Measurements from ENCODE around the gene THAP7.
A peak's percentile ranks its signal among the peaks of the same experiment; 100 is the strongest.

Gene THAP7

DNA sequence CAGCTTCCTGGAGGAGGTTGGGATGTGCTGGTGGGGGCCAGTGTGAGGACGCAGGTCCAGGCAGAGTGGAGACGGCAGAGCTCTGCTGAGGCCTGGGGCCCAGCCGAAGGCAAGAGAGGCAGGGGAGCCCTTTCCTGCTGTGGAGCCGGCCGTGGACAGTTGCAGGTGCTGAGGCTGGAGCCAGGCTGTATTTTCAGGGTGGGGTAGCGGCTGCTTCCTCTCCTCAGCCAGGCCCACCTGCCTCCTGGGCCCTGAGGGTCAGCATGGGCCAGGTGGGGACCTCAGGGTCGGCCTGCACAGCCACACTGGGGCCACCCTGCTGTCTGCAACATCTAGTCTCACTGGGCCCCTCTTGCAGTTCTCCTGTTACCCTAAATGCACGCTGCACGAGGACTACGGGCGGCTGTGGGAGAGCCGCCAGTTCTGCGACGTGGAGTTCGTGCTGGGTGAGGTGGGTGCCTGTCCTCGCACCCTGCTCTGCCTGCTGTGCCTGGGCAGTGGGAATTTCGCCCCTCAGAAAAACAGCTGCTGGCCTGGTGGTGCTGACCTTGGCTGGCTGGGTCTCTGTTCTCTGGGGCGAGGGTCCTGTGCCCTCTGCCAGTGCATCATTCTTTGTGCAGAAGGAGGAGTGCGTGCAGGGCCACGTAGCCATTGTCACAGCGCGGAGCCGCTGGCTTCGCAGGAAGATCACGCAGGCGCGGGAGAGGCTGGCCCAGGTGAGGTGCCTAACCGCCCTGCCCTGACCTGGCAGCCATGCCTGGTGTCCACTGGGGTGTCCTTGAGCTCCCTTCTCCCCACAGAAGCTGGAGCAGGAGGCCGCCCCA is 8.4 kb downstream of the THAP7 start:
- DNase-seq (ENCODE audit: low spot score) = no peak

GRCh38 chr22:20992456-20993303 is 9.2 kb downstream of the THAP7 start:
- DNase-seq (ENCODE audit: low spot score) = peak; percentile 65

DNA sequence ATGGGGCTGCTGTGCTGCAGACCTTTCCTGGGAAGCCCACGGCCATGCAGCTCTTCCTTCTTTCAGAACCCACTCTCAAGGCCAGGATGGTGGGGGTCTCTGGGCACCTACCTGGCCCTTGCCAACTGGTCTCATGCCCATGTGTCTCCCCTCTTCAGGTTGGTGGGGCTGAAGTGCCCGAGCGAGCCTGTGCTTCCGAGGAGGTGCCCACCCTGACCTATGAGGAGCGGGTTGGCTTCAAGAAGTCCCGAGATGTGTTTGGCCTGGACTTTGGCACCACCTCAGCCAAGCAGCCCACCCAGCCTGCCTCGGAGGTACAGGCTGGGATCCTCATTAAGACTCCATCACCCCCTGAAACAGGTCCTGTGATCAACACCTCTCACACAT is 9.9 kb downstream of the THAP7 start:
- no peak for DNase-seq (ENCODE audit: low spot score)

DNA sequence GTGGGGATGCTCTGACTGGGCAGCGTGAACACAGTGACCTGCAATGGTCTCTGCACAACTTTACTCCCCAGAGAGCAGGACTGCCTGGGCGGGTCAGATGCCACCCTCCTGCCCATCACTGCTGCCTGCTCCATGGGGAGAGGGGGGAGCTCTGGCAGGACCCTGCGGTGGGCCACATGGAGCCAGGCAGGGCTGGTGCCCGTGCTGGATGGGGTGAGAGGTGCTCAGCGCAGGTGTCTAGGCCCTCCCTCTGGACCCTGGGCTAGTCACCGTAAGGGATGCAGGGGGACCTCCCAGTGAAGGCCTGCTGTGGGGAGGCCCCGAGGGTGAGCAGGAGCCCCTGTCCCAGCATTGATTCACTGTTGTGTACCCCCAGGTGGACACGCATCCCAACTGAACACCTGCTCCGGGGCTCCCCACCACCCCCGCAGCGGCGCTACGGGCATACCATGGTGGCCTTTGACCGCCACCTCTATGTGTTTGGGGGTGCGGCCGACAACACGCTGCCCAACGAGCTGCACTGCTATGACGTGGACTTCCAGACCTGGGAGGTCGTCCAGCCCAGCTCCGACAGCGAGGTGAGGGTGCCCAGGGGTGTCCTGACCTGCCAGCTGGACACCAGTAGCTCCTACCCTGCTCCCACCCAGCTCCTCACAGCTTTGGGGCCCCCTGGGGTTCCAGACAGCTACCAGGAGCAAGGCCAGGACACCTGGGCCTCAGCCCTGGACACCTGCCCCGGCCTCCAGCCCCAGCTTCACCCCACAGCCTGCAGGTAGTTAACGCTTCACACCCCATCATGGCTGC is 10.5 kb downstream of the THAP7 start:
- DNase-seq (ENCODE audit: low spot score) = no peak

- DNase-seq (ENCODE audit: low spot score) = no peak
Observed at GRCh38 chr22:20990184-20991180, 11.4 kb downstream of the THAP7 start.

- DNase-seq (ENCODE audit: low spot score) = no peak
Observed at GRCh38 chr22:20989323-20990138, 12.4 kb downstream of the THAP7 start.

GRCh38 chr22:20988573-20989322 is 13.2 kb downstream of the THAP7 start:
- DNase-seq (ENCODE audit: low spot score) = no peak

DNA sequence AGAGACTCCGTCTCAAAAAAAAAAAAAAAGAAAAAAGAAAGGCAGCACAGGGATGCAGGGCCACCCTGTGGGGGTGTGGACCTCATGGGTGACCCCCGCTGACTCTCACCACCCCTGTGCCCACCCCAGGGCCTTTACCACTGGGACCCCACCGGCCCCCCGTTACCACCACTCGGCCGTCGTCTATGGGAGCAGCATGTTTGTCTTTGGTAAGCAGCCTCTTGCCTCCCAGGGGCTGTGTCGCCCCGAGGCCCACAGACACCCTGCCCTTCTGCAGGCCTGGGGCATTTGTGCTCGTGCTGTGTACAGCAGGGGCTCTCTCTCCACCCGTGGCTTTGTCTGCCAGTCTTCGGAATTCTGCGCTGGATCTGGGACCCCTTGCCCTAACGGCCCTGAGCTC is 14.5 kb downstream of the THAP7 start:
- no peak for DNase-seq (ENCODE audit: low spot score)

GRCh38 chr22:20986365-20986764 is 15.6 kb downstream of the THAP7 start:
- no peak for DNase-seq (ENCODE audit: low spot score)

DNA sequence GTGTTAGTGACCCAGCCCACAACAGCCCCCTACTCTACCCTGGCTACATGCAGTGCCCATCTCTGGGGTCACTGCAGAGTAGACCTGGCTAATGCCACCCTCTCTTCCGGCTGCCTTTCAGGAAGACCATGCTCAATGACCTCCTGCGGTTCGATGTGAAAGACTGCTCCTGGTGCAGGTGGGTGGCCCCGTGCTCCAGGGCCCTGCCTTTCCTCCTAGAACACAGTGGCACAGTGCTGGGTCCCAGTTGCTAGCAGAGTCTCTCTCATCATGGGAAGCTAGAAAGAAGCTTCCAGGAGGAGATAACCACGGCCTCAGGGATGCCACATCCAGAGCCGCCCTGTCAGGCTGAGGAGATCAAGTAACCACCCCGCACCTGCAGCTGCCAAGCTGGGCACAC is 16.2 kb downstream of the THAP7 start:
- no peak for DNase-seq (ENCODE audit: low spot score)

- DNase-seq (ENCODE audit: low spot score) = no peak
Observed at GRCh38 chr22:20983081-20983771, 18.7 kb downstream of the THAP7 start.

DNA sequence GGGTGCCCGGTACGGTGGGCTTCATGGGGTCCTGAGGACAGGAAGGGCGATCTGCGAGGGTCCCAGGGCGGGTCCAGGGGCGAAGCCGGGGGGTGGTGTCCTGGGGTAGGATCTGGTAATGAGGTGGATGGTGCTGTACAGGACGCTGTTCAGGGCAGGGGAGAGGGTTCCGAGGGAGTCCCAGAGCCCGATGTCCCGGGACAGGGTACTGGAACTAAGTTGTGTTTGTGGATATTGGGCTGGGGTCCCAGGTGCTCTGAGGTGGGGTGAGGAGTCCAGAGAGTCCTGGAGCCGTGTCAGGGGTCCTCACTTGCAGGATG is 19.4 kb downstream of the THAP7 start:
- no peak for DNase-seq (ENCODE audit: low spot score)

DNA sequence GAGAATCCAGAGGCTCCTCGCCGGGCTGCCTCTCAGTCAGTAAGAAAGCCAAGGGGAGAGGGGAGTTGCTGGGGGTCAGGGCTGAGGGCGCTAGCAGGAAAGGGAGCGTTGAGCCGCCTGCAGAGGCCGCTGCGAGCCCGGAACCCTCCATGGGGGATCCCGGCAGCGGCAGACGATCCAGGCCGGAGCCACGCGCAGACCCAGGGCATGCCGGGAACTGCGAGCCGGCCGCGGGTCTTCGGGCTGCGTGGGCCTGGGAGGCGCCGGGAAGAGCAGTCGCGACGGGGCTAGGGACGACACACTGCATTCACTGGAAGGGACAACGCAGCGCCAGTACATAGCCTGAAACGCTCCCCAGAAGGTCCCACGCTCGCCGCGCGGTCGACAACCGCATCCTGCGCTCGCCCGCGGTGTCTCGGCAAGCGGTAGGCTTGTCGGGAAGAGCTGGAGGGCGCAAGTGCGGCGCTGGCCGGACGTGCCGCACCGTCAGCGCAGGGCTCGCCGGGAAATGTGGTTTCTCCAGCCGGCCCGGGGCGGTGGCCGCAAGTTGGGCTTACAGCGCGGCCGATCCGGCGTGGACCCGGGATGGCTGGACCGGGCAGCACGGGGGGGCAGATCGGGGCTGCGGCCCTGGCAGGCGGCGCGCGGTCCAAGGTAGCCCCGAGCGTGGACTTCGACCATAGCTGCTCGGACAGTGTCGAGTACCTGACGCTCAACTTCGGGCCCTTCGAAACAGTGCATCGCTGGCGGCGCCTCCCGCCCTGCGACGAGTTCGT is 19.9 kb downstream of the THAP7 start, which contains the start of gene LZTR1:
Gene LZTR1 (plus strand): TSS at position 511 of the 776 bp plus-strand sequence. CDS start 75 bp downstream, at position 586.
- DNase-seq (ENCODE audit: low spot score) = peak; percentile 81

DNA sequence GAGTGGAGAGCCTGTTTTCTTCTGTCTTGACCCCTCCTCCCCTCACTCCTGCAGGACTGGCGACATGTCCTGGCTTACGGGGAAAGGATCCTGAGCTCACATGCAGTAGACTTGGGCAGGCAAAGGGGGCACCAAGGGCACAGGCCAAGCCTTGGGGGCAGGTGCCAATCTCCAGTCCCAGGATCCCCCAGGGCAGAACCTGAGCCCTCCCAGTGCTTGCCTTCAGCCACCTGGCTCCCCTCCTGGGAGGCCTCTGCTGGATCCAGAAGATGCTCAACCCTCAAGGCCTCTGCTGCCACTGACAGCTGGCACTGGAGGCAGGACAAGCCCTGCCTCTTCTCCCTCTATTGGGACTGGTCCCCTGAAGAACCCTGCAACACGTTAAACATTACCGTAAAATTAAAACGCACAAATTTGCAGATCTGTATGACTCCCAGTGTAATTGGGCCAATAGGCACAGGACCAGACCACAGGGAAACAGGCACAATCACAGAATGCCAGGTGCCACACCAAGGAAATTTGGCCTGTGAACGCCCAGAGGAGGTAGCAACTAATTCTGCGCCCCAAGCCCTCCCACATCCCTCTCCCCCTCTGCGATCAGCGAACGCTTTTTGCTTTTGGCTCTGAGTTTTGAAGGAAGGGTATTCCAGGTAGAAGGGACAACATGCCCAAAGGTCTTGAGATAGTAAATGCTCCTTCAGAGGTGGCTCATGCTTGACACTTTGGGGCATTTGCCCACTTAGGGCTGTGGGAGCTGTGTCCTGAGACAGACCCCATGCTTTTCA is 20.8 kb downstream of the THAP7 start:
- DNase-seq (ENCODE audit: low spot score) = no peak

DNA sequence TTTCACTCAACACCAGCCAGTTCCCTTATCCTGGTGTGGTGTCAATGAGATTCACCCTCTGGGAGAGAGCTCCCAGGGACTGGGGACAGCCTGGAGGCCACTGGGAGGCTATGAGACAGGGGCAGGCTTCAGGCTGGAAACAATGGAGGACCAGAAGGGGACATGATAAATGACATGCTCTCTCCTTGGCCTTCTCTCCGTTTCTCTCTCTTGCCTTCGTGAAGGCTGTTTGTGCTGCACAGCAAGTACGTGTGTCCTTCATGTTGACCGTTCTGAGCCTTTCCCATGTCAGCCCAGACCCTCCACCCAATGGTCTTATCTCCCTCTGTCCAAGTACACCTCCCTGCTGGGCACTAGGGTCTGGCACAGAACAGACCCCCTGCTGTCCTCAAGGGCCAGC is 21.4 kb downstream of the THAP7 start:
- no peak for DNase-seq (ENCODE audit: low spot score)

DNA sequence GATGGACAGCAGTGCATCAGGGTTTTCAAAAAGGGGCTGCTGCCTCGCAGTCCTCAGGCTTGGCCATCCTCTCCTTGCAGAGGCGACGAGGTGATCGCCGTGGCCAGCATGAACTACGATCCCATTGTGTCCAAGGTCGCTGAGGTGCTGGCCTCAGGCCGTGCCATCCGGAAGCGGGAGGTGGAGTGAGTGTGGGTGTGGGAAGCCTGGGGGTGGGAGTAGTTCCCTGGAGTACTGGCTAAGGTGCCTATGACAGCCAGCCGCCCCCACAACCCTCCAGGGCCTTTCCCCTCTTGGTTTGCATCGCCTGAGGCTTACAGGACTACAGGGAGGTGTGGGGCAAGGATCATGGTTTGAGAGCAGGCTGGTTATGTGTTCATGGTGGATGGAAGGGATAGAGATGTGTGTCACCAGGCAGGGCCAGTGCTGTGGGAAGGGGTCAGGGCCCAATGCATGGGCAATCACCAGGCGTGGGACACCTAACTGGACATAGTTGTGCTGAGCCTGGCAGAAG is 21.9 kb downstream of the THAP7 start:
- no peak for DNase-seq (ENCODE audit: low spot score)

DNA sequence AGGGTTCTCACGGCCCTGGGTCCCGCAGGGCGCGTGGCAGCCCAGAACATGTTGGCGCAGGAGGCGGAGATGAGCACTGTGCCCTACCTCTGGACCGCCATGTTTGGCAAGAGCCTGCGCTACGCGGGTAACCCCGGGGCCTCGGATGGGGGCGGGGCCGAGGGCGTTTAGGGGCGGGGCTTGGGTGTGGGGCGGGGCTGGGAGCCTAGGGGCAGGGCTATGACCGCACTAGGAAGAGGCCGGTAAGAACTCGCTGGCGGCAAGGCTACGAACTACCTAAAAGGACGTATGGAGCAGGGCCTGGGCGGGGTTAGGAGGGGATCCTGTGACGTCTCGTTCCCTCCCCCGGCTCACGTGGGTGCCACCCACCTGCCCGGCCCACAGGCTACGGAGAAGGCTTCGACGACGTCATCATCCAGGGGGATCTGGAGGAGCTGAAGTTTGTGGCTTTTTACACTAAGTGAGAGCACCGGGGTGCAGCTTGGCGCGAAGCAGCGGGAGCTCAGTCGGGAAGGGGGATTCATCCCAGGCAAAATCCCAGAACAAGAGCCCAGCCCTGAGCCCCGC is 22.6 kb downstream of the THAP7 start:
- DNase-seq (ENCODE audit: low spot score) = no peak
